ENCODE measurements around the gene ZNF550.

DNA sequence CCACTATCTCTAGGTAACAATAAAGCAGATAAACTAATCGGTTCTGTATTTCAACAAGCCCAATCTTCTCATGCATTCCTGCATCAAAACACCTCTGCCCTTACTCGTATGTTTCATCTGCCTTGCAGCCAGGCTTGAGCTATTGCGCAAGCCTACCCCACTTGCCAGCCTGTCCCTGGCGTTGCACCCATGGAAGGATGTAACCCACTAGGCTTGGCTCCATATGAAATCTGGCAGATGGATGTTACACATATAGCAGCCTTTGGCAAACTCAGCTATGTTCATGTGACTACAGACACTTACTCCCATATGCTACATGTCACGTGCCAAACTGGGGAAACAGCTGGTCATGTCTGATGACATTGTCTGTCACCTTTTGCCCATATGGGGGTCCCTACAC, 44.4 kb downstream of the ZNF550 start:
- no peak for TF ChIP-seq POLR2A (IDR thresholded peaks at IDR 0.05)
- TF ChIP-seq CTCF (IDR thresholded peaks at IDR 0.05): no peak

All from Peyer's patch (tissue), 4 donors.